ENCODE results near the gene GPR63.

DNA sequence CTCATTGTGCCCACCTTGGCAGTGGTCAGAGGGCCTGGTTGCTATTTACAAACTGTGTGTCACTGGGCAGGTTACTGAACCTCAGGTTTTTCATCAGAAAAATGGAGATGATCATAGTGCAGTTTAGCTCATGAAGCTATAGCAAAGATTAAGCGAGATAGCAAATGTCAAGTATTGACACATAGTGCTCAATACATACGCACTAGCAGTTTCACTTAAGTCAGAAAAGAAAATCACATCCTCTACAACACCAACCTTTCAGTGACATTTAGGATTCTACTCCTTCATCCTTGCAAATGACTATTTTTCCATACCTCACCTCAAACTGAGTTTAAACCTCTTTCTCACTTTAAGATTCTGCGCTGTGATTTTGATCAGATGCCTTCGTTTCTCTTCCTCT is 16.2 kb downstream of the GPR63 start:
- TF ChIP-seq, protein P1, sequence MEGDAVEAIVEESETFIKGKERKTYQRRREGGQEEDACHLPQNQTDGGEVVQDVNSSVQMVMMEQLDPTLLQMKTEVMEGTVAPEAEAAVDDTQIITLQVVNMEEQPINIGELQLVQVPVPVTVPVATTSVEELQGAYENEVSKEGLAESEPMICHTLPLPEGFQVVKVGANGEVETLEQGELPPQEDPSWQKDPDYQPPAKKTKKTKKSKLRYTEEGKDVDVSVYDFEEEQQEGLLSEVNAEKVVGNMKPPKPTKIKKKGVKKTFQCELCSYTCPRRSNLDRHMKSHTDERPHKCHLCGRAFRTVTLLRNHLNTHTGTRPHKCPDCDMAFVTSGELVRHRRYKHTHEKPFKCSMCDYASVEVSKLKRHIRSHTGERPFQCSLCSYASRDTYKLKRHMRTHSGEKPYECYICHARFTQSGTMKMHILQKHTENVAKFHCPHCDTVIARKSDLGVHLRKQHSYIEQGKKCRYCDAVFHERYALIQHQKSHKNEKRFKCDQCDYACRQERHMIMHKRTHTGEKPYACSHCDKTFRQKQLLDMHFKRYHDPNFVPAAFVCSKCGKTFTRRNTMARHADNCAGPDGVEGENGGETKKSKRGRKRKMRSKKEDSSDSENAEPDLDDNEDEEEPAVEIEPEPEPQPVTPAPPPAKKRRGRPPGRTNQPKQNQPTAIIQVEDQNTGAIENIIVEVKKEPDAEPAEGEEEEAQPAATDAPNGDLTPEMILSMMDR (IDR thresholded peaks at IDR 0.05 in 8 of 11, conservative IDR thresholded peaks at IDR 0.05 in 3 of 11): no peak
- no peak for TF ChIP-seq POLR2A (IDR thresholded peaks at IDR 0.05)

Measured in spleen (tissue), 7 donors.